NOMO-1 (cell line): ENCODE measurements around the gene CTDNEP1.
A peak's percentile ranks its signal among the peaks of the same experiment; 100 is the strongest.
"Not testable (repeated sequence)": the region's sequence is repeated elsewhere in the genome, so short reads cannot be mapped to it uniquely, and the experiment has no call there.

ENCODE experiments used
- DNase-seq, 2 experiments: peaks; one replicate each; lab custom pipeline; 2025; ENCODE audit not compliant: unreplicated experiment in 2 of 2; lab: John Stamatoyannopoulos, UW

Gene CTDNEP1

DNA sequence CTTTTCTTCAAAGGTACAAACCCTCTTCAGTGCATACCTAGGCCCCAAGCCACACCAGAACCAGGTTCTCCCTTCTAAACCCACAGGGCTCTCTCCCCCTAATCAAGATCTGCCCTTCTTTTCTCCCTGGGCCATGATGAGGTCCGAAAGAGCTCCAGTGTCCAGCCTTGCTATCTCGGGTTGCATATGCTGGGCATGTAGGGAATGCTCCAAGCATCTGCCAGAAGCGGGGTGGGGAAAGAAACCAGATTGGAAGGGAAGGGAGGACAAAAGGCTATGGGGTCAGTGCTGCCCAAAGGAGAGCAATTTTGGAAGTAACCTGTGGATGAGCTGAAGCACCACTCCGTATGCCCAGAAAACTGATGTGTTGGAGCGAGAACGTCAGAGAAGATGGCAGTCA, 2.3 kb downstream of the CTDNEP1 start:
- DNase-seq = no peak

DNA sequence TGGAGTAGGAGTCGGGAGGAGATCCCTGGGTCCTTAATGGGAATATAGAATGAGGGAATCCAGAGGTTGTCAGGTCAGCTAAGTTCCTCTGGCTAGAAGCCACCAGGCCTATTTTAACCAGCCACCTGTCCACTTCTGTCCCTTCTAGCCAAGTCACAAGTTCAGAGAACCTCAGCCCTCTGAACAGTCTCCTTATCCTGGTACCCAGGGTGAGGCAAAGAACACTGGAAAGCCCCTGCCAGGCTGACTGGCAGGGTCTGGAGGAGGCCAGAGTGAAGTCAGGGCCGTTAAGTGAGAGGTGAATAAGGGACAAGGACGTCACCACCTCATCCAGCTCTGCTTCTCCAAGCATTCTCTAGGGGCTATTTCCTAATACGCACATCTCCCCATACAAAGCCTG, 2.7 kb downstream of the CTDNEP1 start:
- DNase-seq = no peak

DNA sequence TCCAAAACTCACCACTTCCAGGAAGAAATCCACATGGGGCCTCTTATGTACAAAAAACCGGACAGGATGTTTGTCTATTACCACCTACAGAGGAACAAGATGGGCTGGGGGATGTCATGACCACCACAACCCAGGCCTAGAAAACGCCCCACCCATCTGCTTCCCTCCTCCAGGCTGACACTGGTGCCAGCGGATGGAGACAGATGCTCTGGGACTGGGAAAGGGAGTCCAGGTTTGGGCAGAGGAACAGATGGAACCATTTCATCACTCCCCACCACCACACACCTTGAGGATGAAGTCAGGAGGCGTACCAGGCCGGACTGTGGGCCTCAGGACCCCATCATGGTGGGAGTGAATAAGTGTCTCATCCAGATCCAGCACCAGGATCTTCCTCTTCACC, 4.8 kb downstream of the CTDNEP1 start:
- no peak for DNase-seq

DNA sequence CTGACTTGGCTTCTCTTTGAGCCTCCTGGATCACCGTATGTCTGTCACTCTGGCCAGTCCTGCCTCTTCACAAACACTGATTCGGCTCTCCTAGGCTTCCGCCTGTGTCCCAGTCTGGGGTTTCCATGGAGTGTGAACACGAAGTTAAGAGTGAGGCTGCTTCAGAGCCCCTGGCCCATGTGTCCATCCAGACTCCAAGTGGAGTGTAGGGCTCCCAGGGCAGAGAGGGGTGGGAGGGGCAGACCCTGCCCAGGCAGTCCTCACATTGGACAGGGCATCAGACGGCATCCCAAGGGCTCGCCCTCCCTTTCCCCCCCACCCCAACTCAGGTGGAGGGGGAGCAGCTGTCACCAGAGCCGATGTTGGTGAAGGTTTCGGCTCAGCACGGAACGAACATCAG, 7.7 kb downstream of the CTDNEP1 start:
- not testable (repeated sequence) for DNase-seq

DNA sequence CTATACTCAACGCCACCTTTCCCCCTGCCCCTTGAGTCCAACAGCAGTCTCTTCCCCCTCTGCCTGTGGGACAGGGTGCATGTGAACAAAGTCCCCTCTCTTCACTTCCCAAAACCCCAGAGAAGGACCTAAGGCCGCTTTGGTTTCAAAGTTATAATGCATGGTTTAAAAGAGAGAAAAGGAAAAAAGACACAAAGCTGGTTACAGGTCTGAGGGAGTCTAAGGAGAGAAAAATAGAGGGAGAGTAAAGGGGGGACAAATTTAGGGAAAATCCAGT, 8.1 kb downstream of the CTDNEP1 start:
- no peak for DNase-seq

DNA sequence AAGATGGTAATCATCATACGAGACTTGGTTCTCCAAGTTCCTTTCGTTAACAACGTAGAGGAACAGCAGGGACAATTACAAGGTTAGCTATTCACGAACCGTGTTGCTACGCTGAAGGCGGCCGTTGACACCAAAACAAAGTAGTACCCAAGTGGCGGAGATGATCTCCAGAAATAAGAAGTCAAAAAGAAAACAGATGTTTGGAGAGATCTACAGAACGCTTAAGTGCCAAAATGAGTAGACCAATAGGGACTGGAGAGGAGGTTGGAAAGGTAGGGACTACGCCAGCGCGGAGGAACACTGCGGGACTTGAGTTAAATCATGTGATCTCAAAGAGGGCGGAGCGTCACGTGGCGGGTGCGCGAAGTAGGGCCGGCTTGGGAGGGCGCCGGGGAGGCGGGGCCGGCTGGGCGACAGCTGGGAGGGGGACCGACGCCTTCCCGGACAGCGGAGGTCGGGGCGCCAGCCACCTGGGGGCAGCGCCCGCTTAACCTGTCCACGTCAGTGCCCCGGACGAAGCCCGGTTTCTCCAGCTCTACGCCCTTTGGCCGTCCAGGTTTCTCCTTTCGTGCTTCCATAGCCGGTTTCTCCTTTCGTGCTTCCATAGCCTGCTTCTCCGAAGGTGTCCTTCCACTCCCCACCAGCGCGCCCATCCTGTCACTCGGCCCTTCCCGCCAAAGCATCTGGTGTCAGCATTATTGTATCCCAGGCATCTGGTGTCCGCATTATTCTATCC, 8.6 kb downstream of the CTDNEP1 start:
- peak; percentile 87 to 88 for DNase-seq

DNA sequence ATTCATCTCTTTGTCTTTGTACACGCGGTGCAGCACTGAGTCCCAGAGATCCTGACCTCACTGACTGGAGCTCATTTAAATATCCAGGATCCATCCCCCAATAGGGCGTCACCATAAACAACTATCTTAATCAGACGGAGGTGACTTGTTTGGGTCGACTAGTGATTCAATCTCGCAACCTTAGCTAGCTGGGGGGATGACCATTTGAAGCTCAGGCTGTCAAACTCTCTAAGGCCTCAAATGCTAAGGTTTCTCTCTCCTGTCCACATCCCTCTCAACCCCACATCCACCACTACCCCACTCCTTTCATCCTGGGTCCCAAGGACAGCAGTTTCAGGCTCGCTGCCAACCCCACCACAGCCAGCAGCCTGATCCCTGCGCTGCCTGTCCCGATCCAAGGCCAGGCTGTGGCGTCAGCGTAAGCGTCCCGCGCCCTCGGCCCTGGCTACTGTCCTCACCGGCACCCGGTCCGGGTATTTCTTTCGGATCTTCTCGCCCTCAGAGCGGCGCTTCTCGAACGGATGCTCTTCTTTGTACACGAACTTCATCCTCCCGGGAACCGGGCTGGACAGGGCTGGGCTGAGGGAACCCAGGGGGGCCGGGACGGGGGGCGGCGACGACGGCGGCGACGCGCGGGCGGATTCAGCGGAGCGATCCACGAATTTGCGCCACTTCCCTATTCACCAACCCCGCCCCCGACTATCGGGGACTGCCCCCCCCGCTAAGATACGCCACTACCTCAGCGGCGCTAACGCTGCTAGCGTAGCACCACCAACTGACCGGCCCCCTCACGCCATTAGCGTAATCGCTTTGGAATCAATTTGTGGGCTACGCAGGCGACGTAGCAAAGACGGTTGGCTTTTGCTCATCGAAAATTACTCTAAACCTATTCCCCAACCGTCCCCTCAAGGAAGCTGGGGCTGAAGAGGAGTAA, 9.5 kb downstream of the CTDNEP1 start, which contains the start of gene GABARAP:
Gene GABARAP, minus strand, starts transcription at position 667 of the 934 bp plus-strand sequence. Its CDS starts 119 bp downstream, at position 548.
- DNase-seq = peak; percentile 80 to 88

DNA sequence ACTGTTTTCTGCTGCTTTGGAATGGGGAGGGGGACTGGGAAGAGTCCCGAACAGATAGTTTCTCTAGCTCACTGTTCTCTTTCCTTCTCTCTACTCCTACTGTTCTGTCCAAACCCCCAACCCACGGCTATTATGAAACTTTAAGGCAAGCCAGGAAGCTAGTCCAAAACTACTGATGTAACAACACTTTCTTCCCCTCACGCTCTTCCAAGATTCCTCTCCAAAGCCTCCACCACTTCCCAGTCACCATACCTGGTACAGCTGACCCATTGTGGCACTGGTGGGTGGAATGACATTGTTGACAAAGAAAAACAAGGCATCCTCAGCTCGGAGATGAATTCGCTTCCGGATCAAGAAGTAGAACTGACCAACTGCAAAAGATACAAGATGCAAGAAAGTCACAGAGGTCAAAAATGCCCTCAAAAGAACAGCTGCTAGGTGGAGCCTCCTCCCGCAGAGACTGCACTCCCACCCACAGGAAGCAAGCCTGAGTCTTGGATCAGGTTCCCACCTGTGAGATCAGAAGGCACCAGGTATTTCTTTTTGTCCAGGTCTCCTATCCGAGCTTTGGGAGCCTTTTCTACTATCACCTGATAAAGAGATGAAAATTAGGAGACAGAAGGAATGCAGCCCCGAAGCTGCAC, 10.3 kb downstream of the CTDNEP1 start:
- no peak for DNase-seq

DNA sequence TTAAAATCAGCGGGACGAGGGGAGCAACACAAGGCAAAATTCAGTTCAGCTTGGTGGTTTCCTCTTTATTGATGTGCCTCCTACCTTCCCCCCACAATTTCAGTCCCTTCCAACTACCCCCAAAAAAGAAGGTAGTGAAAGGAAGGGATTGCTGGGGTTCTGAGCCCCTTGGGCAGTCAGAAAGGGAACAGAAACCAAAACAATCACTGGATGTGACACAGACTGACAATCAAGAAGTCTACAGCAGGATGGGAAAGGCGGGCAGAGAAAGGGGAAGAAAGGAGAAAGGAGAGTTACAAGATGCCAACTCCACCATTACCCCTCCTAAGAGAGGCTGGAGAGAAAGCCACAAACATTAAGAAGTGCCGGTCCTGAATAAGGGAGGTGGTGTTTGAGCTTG, 11.2 kb downstream of the CTDNEP1 start:
- peak; percentile 76 to 85 for DNase-seq

DNA sequence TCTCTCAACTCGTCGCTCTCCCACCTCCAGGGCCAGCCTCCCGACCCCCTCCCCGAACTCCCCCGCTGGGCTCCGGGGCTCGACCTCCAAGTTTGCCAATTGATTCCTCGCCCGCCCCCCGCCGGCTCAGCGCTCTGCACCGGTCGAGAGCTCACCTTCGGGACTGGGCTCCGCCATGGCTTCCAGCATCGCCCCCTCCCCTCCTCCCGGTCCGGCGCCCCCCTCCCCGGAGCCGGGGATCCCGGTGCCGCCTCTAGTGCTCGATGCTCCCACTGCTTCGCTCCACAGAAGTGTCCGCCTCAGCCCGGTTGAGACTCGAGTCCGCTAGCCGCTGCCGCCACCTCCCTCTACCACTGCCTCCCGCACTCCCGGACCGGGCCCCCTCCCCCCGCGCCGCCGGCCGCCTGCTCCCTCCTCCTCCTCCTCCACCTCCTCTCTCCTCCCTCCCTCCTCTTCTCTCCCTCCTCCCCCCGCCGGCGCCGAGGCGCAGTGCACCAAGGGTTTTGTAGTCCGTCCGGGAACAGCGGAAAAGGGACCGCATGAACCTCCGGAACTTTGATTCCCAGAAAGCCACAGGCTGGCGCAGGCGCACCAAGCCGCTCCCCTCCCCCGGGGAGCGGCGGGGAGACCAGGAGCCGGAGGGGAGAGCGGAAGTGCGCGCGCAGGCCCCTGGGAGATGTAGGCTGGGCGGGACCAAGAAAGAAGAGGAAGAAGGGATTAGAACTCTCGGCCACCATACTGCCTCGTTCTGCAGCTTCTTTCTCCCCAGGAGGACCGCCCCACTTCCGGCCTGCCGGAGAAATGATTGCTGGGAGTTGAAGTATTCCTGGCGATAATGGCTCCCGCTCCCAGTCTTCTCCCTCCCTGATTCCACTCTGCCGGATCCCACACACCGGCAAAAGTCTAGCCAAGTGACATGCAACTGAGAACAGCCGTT, 12.2 kb downstream of the CTDNEP1 start, which contains the start of gene PHF23:
Gene PHF23, minus strand, starts transcription at position 367 of the 937 bp plus-strand sequence. Its CDS starts 178 bp downstream, at position 189.
- peak; percentile 97 to 99 for DNase-seq

DNA sequence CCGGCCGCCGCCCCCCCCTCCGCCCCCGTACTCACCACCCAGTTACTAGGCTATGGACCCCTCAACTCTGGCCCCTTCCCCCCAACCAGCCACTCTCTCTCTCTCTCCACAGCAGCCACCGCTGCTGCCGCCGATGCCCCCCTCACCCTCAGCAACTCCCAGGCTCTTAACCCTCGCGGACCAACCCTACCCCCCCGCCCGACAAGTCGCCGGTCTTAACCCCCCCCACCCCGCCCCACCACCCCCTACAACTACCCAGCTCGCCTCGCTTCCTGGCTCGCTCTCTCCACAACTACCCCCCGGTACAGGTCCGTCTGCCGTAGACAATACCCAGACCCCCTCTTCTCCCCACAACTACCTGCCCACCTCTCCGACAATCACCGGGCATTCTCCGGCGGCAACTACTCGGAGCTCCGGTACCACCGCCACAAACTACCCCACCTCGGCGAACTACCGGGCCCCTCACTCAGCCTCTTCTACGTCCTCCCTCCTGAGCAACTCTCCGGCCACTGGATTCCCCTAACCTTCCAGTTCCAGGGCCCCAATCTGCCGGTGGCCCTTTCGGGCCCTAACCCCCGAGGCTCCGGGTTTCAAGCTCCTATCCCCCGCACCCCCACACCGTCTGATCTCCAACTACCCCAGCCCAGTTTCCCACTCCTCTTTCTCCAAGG, 13.0 kb downstream of the CTDNEP1 start:
- no peak for DNase-seq

DNA sequence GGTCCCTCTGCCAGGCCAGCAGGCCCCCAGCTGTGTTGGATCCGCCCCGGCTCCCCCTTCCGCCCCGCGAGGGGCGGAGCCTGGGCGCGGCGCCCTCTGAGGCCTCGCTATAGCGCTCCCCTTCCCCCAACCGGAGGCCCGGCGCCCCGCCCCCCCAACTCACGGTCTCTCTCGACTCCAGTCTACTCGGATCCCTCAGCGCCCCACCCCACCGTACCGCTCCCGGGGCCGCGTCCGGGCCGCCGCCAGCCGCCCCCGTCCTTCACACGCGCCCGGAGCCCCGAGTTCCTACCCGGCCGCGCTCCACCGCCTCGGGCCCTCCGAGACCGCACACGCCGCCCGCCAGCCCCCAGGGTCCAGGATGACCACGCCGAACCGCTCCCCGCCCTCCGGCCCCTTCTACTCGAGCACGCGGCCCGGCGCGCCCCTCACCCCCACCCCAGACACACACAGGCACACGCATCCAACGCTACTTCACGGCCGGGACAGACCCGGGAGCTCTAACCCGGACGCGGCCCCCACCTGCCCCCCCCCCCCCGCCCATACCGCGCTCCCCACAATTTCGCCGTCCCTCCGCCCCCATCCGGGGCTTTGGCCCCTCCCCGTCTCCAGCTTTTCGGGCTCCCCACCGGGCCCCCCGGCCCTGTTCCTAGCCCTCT, 13.6 kb downstream of the CTDNEP1 start:
- DNase-seq = peak; percentile 30 to 58

DNA sequence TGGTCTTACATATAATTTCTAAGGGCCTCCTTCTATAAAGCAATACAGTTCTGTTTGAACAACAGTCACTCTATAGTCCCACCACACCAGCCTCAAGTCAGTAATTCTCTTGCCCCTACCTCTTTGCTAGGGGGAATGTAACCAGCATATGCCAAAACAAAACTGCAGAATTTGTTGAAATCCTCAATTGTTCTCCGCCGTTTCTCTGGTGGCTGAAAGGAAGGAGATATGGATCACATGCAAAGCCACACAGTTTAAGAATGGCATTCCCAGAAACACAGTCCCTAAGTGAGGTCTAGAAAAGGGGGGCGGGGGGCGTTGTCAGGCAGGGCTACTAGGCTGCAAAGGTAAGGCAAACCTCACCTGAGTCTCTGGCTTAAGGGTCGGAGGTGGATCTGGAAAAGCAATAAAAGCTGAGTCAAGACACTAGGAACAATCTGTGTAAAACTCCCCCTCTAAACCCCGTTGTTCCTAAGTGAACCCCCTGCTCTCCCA, 14.2 kb downstream of the CTDNEP1 start:
- no peak for DNase-seq

DNA sequence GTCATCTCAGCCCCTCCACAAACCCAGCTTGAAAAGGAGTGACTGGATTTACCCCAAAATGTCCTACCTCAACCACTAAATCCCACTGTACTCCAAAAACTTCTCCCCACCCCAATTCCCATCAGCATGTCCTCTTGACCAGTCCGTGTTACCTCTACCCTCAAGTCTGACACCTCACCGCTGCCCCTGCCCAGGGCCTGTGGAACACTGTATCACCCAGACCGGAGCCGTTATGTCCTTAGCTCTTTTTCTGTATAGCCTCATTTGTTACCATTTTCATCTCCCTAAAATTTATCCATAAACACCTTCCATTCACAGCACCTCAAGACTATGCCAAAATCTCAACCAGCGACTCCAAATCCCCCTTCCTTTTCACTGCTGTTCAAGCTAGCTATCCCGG, 14.7 kb downstream of the CTDNEP1 start:
- DNase-seq = no peak

DNA sequence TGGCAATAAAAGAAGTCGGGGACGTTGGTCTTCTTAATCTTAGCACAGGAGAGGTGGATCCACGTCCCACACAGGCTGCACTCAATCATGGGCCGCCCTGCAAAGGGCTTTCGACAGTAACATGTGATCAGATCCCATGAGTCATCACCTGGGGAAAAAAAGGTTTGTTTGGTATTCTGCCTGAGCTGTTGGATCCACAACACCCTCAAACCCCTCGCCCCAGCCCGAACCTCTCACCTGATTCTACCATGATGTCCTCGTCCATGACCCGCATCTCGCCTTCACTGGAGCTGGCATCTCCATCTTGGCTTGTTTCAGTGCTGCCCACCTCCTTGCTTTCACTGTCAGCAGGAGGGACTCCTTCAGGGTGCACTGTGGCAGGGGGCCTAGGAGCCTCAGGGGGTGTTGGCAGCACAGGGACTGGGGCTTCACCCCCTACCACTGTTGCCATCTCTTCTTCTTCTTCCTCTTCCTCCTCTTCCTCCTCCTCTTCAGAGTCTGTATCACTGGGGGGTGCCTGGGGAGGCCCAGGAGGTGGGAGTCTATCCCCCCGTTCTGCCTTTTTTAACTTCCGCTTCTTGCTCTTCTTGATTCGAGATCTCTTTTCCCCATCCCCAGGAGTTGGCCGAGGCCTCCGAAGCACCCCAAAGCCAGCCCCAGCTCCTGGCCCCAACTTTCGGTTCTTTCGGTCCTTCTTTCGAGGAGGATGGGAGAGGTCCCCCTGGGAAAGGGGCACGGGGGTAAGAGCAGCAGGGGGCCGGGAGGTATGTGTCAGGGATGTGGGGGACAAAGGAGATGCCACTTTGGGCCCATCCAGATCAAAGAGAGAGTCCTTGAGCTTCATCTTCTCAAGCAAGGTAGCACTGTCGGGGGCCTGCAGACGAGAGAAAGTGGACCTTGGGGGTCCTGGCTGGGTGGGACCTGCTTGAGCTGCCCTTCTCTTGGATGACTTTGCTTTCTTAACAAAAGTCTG, 15.6 kb downstream of the CTDNEP1 start:
- DNase-seq = no peak

DNA sequence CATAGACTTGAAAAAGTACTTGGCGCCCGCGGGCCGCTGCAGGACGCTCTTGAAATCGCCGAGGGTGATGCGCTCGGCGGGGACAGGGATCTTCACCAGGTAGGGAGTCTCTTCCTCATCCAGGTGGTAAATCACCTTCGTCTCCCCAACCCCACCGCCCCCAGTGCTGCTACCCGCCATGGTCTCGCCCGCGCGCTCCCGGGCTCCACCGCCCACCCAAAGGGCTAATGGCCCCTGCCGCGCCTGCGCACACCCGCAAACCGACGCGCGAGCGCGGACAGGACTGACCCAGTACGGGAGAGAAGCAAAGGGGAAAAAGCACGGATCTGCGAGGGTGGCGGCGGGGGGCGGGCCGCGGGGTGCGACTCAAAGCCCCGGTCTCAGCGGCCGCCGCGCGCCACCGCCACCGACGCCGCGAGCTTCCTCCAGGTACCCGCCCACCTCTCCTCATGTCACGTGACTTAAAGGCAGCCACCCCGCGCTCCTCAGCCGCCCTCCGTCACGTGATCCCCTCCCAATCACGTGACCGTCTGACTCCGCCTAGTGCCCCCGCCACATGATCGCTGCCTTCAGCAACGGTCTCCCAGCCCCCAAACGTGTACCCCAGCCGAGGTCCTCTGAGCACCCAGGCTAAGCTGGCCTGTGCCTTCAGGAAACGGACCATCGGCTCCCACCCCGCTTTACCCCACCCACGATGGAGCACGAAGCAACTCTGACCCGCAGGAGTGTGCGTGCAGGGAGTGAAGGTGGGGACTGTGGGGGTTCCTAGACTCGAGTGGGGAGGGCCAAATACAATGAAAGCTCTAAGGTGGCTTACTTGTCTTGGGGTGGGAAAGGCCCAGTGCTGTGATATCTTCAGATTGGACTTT, 17.2 kb downstream of the CTDNEP1 start, which contains the start of gene DVL2:
Gene DVL2, minus strand, starts transcription at position 435 of the 869 bp plus-strand sequence. Its CDS starts 255 bp downstream, at position 180.
- peak; percentile 93 to 96 for DNase-seq

DNA sequence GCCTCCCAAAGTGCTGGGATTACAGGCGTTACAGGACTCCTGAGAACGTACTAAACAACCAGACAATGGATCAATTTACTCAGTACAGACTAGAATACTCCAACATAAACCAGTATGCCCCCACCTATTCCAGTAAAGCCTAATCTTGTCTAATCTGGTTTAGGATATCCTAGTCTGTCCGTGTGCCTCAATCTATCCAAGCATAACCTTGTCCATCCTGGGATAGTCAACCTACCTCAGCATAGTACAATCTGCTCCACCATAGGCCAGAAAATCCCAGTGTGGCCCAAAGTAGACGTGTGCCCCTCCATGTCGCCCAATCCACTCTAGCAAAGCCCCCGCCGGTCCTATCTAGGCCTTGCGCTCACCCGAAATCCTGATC, 17.8 kb downstream of the CTDNEP1 start:
- DNase-seq = no peak
